GM23248 (cell line): ENCODE data around the gene YPEL2. TPM values are rescaled to one million over a fixed set of nuclear protein-coding genes. Genes with fewer than 3 reads are reported as not detected.

Experiments used
- DNase-seq: peaks from one replicate; pipeline ENCODE4 v3.0.0-alpha.2; 2015
- H2AFZ ChIP-seq: fragments of 200-600 bp; sonication (generic); 2 replicates; pipeline ENCODE4 v1.6.1; 2016; ENCODE audit warnings: antibody characterized with exemption
- H3F3A ChIP-seq: fragments of 200-600 bp; sonication (generic); 2 replicates; pipeline ENCODE4 v1.6.1; 2016; ENCODE audit warnings: mild to moderate bottlenecking, antibody characterized with exemption, mixed run types; ENCODE audit not compliant: insufficient read depth
- H3K27ac ChIP-seq: fragments of 200-600 bp; sonication (generic); 2 replicates; pipeline ENCODE4 v1.5.1; 2016; ENCODE audit warnings: mild to moderate bottlenecking
- H3K27me3 ChIP-seq: fragments of 200-600 bp; sonication (generic); replicated peaks from 2 replicates; pipeline ENCODE4 v1.6.1; 2016; ENCODE audit warnings: mild to moderate bottlenecking; ENCODE audit not compliant: insufficient read depth
- H3K36me3 ChIP-seq: fragments of 200-600 bp; sonication (generic); 2 replicates; pipeline ENCODE4 v1.6.1; 2016; ENCODE audit warnings: low read depth, mild to moderate bottlenecking
- H3K4me1 ChIP-seq: fragments of 200-600 bp; sonication (generic); 2 replicates; pipeline ENCODE4 v1.6.1; 2016; ENCODE audit warnings: mild to moderate bottlenecking; ENCODE audit not compliant: insufficient read depth
- H3K4me2 ChIP-seq: fragments of 200-600 bp; sonication (generic); one replicate; pipeline ENCODE4 v1.6.1; 2016; ENCODE audit warnings: mild to moderate bottlenecking; ENCODE audit not compliant: unreplicated experiment
- H3K4me3 ChIP-seq: fragments of 200-600 bp; sonication (generic); 2 replicates; pipeline ENCODE4 v1.5.1; 2016; ENCODE audit warnings: mild to moderate bottlenecking
- H3K79me2 ChIP-seq: fragments of 200-600 bp; sonication (generic); 2 replicates; pipeline ENCODE4 v1.6.1; 2016; ENCODE audit warnings: mild to moderate bottlenecking; ENCODE audit not compliant: insufficient read depth
- H3K9ac ChIP-seq: fragments of 200-600 bp; sonication (generic); 2 replicates; pipeline ENCODE4 v1.6.1; 2016; ENCODE audit warnings: mild to moderate bottlenecking
- H3K9me2 ChIP-seq: fragments of 200-600 bp; sonication (generic); 2 replicates; pipeline ENCODE4 v1.6.1; 2016; ENCODE audit warnings: mixed run types, mild to moderate bottlenecking, moderate library complexity; ENCODE audit not compliant: insufficient read depth
- H3K9me3 ChIP-seq: fragments of 200-600 bp; sonication (generic); one replicate; pipeline ENCODE4 v1.6.1; 2017; ENCODE audit warnings: low read depth
- H4K20me1 ChIP-seq: fragments of 200-600 bp; sonication (generic); 2 replicates; pipeline ENCODE4 v1.6.0; 2016; ENCODE audit not compliant: insufficient read depth
- EZH2 ChIP-seq: fragments of 200-600 bp; sonication (generic); IDR thresholded peaks from 2 replicates; pipeline ENCODE4 v1.6.1; 2018; ENCODE audit warnings: antibody characterized with exemption, mild to moderate bottlenecking; ENCODE audit not compliant: insufficient read depth, poor library complexity, severe bottlenecking
- EZH2phosphoT487 ChIP-seq: fragments of 200-600 bp; sonication (generic); IDR thresholded peaks from 2 replicates; pipeline ENCODE4 v1.6.1; 2018; ENCODE audit warnings: antibody characterized with exemption, moderate library complexity, mild to moderate bottlenecking, low read depth; ENCODE audit not compliant: insufficient read depth
- WGBS, 2 experiments: methylation state at CpG; one replicate each; pipeline ENCODE4 v1.1.6; 2015 to 2017; ENCODE audit warnings: low lambda C conversion rate in 2 of 2, low coverage in 1 of 2; ENCODE audit errors: missing lambda C conversion rate in 2 of 2; 5-methylcytosine and 5-hydroxymethylcytosine counted together
- in situ Hi-C: fragments of 300-500 bp; cut with MboI; formaldehyde crosslinking; loops from 2 replicates; pipeline ENCODE4 v1.15.0; 2020
- polyA plus RNA-seq: library from polyadenylated mRNA; unstranded; fragments of >200 nt; fragmentation: Nextera tagmentation; extraction: Ambion mirVana; gene quantifications from 2 replicates; pipeline ENCODE4 v1.2.1, GENCODE V29; 2016
- total RNA-seq: library from RNA; depleted of rRNA; stranded (reverse); fragments of >200 nt; shearing (Covaris generic); gene quantifications from 2 replicates; pipeline ENCODE4 v1.2.3, GENCODE V29; 2014

The YPEL2 gene
- total and polyA plus RNA-seq, 2 experiments from 2014 or later: 5.8 to 9.6 TPM

DNA sequence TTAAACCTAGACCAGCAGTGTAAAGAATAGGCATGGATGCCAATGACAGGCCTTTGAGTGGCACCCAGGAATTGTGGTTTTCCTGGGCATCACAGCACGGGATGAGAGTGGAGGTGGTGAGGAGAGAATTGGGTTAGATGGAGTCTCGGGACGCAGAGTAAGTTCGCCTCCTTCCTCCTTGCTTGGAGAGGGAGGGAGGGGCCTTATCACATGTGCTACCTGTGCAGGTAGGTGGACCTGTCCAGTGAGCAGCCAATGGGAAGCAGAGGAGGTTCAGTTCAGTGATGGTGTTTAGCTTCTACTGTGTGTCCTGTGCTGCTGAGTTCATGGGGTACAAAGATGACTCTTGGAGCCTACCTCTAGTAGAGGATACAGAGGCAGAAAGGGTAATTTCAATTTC, 14.9 kb downstream of the YPEL2 start:
- H3K27ac ChIP-seq: no peak overlapping the region
- H3K9me3 ChIP-seq: no peaks in the 10 kb centered on the region
- H3K9ac ChIP-seq: no peak overlapping the region
- H3K27me3 ChIP-seq: no peaks in the 10 kb centered on the region
- no peak overlapping the region for H3K4me3 ChIP-seq
- DNase-seq: no peak
- H3K36me3 ChIP-seq: no peaks in the 10 kb centered on the region
- H2AFZ ChIP-seq: no peak overlapping the region
- TF ChIP-seq EZH2phosphoT487 (no peak), EZH2 (no peak)
- 86 to 92% methylated on average over 4 of the region's 4 CpGs for WGBS, 2 experiments
- H3K9me2 ChIP-seq: no peaks in the 10 kb centered on the region
- no peaks in the 10 kb centered on the region for H3K4me1 ChIP-seq
- no peak overlapping the region for H3K4me2 ChIP-seq
- H4K20me1 ChIP-seq: 0 out of 2 replicates have a peak, but pooled peaks cover 5% of the 10 kb centered on the region
- in situ Hi-C loops: no loop called here
- H3F3A ChIP-seq: no peaks in the 10 kb centered on the region
- H3K79me2 ChIP-seq: peaks cover 89% of the 10 kb centered on the region

DNA sequence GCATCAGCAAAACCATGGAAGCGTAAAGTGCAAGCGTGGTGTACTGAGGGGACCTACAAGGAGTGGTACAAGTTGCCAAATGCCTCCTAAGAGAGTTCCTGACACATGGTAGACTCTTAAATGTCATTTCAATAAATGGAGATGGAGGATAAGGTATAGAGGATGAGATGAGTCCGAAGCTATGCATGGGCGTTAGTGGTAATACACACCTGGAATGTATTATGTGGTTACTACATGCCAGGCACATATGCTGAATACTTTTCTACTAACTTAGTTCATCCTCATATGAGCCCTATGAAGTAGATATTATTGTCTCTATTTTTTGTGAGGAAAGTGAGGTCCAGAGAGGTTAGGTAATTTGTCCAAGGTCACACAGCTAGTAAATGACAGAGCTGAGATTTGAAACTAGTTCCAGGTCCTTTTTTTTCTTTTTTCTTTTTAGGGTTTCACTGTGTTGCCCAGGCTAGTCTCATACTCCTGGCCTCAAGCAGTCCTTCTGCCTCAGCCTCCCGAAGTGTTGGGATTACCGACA, 15.5 kb downstream of the YPEL2 start:
- 0 out of 2 replicates have a peak, but pooled peaks cover 5% of the 10 kb centered on the region for H4K20me1 ChIP-seq
- no peaks in the 10 kb centered on the region for H3K36me3 ChIP-seq
- H2AFZ ChIP-seq: no peak overlapping the region
- no peaks in the 10 kb centered on the region for H3F3A ChIP-seq
- 92 to 94% methylated on average over 6 of the region's 6 CpGs for WGBS, 2 experiments
- H3K27me3 ChIP-seq: no peaks in the 10 kb centered on the region
- no peaks in the 10 kb centered on the region for H3K4me1 ChIP-seq
- H3K4me3 ChIP-seq: no peak overlapping the region
- H3K4me2 ChIP-seq: no peak overlapping the region
- DNase-seq: no peak
- no peak overlapping the region for H3K27ac ChIP-seq
- no peak overlapping the region for H3K9ac ChIP-seq
- H3K9me3 ChIP-seq: no peaks in the 10 kb centered on the region
- in situ Hi-C loops: no loop called here
- H3K79me2 ChIP-seq: peaks cover 89% of the 10 kb centered on the region
- no peaks in the 10 kb centered on the region for H3K9me2 ChIP-seq
- TF ChIP-seq EZH2 (no peak), EZH2phosphoT487 (no peak)

DNA sequence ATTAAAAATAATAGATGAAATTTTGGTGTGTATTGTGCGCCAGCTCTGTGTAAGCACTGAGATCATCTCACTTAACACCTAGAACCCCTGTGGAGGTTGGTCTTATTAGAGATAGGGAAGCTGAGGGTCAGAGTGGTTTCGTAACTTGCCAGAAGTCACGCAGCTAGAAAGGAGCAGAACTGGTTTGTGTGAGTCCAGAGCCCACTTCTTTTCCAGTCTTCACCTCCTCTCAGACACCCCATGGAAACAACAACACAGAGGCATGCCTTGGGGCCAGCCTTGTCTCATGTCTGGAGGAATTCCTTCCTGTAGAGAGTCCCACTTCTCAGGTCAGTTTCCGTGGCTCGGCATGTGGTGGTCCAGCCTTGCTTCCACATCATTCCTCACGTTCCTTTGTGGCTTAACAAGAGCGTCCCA, 16.5 kb downstream of the YPEL2 start:
- Histone ChIP-seq H3K27ac (no peak overlapping the region), H3K9me3 (no peaks in the 10 kb centered on the region), H3K4me3 (no peak overlapping the region), H3K9ac (no peak overlapping the region), H2AFZ (no peak overlapping the region), H3F3A (no peaks in the 10 kb centered on the region), H3K4me2 (no peak overlapping the region), H3K27me3 (no peaks in the 10 kb centered on the region), H3K9me2 (no peaks in the 10 kb centered on the region), H3K4me1 (no peaks in the 10 kb centered on the region), H4K20me1 (0 out of 2 replicates have a peak, but pooled peaks cover 5% of the 10 kb centered on the region), H3K79me2 (peaks cover 87% of the 10 kb centered on the region), H3K36me3 (no peaks in the 10 kb centered on the region)
- 75 to 78% methylated on average over 7 of the region's 7 CpGs for WGBS, 2 experiments
- TF ChIP-seq EZH2 (no peak), EZH2phosphoT487 (no peak)
- no peak for DNase-seq
- in situ Hi-C loops: no loop called here

DNA sequence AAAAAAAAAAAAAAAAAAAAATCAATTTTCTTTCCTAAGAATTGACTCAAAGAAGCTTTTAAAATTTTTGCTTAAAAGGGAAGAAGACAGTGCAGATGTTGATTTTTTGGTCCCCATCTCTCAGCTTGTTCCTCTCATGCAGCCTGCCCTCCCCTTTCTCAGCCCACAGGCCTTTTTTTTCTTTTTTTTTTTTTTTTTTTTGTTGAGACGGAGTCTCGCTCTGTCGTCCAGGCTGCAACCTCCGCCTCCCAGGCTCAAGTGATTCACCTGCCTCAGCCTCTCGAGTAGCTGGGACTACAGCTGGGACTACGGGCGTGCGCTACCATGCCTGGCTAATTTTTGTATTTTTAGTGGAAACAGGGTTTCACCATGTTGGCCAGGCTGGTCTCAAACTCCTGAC, 17.7 kb downstream of the YPEL2 start:
- H3K27me3 ChIP-seq: no peaks in the 10 kb centered on the region
- H3K4me2 ChIP-seq: no peak overlapping the region
- H3K9me3 ChIP-seq: no peaks in the 10 kb centered on the region
- WGBS, 2 experiments: 93 to 94% methylated on average over 8 of the region's 8 CpGs
- H3F3A ChIP-seq: no peaks in the 10 kb centered on the region
- no peaks in the 10 kb centered on the region for H3K36me3 ChIP-seq
- H4K20me1 ChIP-seq: 0 out of 2 replicates have a peak, but pooled peaks cover 5% of the 10 kb centered on the region
- peaks cover 78% of the 10 kb centered on the region for H3K79me2 ChIP-seq
- no peaks in the 10 kb centered on the region for H3K4me1 ChIP-seq
- no peak overlapping the region for H3K9ac ChIP-seq
- no peak for TF ChIP-seq EZH2
- TF ChIP-seq EZH2phosphoT487: no peak
- no peak overlapping the region for H3K4me3 ChIP-seq
- no peak overlapping the region for H3K27ac ChIP-seq
- no peak for DNase-seq
- no peaks in the 10 kb centered on the region for H3K9me2 ChIP-seq
- H2AFZ ChIP-seq: no peak overlapping the region
- in situ Hi-C loops: no loop called here
